Measurements from ENCODE around the gene POU2F1.
"Not testable (repeated sequence)": the region's sequence is repeated elsewhere in the genome, so short reads cannot be mapped to it uniquely, and the experiment has no call there.

Gene POU2F1

DNA sequence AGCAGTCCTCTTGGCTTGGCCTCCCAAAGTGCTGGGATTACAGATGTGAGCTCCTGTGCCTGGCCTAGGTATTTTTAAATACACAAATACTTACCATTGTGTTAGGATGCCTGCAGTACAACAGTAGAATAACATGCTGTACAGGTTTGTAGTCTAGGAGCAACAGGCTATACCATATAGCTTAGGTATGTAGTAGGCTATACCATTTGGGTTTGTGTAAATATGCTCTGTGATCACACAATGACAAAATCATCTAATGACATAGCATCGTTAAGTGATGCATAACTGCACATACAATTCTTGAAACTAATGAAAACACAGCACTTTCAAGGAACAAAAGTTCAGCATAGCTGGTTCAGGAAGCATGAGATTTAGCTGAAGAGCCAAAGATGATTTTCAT lies 12.7 kb downstream of the POU2F1 start:
- no peak overlapping the region for H3K4me3 Mint-ChIP-seq
- H3K27me3 Mint-ChIP-seq = no peaks in the 10 kb centered on the region
- H3K36me3 Mint-ChIP-seq (ENCODE audit: low read depth) = no peaks in the 10 kb centered on the region
- no peaks in the 10 kb centered on the region for H3K9me3 Mint-ChIP-seq
- H3K4me1 Mint-ChIP-seq (ENCODE audit: low read depth) = peaks cover 23% of the 10 kb centered on the region
- H3K27ac Mint-ChIP-seq = no peak overlapping the region

- Mint-ChIP-seq H3K36me3 (ENCODE audit: low read depth) (no peaks in the 10 kb centered on the region), H3K27ac (no peak overlapping the region), H3K4me1 (ENCODE audit: low read depth) (peaks cover 6% of the 10 kb centered on the region), H3K9me3 (no peaks in the 10 kb centered on the region), H3K27me3 (no peaks in the 10 kb centered on the region), H3K4me3 (no peak overlapping the region)
Observed at GRCh38 chr1:167237000-167237399, 16.3 kb downstream of the POU2F1 start.

- Mint-ChIP-seq H3K4me1 (ENCODE audit: low read depth) (peaks cover 6% of the 10 kb centered on the region), H3K9me3 (peaks cover under 1% of the 10 kb centered on the region), H3K27ac (no peak overlapping the region), H3K27me3 (no peaks in the 10 kb centered on the region), H3K36me3 (ENCODE audit: low read depth) (peaks cover 2% of the 10 kb centered on the region), H3K4me3 (no peak overlapping the region)
Observed at GRCh38 chr1:167238713-167239112, 18.0 kb downstream of the POU2F1 start.

GRCh38 chr1:167239257-167239656 lies 18.6 kb downstream of the POU2F1 start:
- Mint-ChIP-seq H3K4me3 (no peak overlapping the region), H3K4me1 (ENCODE audit: low read depth) (peaks cover 10% of the 10 kb centered on the region), H3K27ac (no peak overlapping the region), H3K27me3 (no peaks in the 10 kb centered on the region), H3K9me3 (peaks cover 5% of the 10 kb centered on the region), H3K36me3 (ENCODE audit: low read depth) (peaks cover 7% of the 10 kb centered on the region)

- H3K27me3 Mint-ChIP-seq = no peaks in the 10 kb centered on the region
- H3K9me3 Mint-ChIP-seq = peaks cover 5% of the 10 kb centered on the region
- H3K27ac Mint-ChIP-seq = no peak overlapping the region
Observed at GRCh38 chr1:167244244-167244643, 23.6 kb downstream of the POU2F1 start.

DNA sequence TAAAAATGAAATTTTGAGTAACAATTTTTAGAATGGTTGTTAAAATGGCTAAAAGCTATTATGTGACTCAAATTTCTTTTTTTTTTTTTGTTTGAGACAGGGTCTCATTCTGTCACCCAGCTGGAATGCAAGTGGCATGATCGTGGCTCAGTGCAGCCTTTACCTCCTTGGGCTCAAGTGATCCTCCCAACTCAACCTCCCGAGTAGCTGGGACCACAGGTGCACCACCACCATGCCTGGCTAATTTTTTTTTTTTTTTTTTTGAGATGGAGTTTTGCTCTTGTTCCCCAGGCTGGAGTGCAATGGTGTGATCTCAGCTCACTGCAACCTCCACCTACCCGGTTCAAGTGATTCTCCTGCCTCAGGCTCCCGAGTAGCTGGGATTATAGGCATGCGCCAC lies 24.5 kb downstream of the POU2F1 start:
- H3K4me1 Mint-ChIP-seq (ENCODE audit: low read depth) = peaks cover 37% of the 10 kb centered on the region
- H3K27me3 Mint-ChIP-seq, H3K4me3 Mint-ChIP-seq, H3K9me3 Mint-ChIP-seq, H3K27ac Mint-ChIP-seq: not testable (repeated sequence)
- peaks cover 20% of the 10 kb centered on the region for H3K36me3 Mint-ChIP-seq (ENCODE audit: low read depth)

More at GRCh38 chr1:167244244-167244643, 23.6 kb downstream of the POU2F1 start:
- no peak overlapping the region for H3K4me3 Mint-ChIP-seq
- peaks cover 28% of the 10 kb centered on the region for H3K4me1 Mint-ChIP-seq (ENCODE audit: low read depth)
- H3K36me3 Mint-ChIP-seq (ENCODE audit: low read depth) = peaks cover 16% of the 10 kb centered on the region

- peaks cover 5% of the 10 kb centered on the region for H3K9me3 Mint-ChIP-seq
- H3K4me1 Mint-ChIP-seq (ENCODE audit: low read depth) = peaks cover 40% of the 10 kb centered on the region
- H3K36me3 Mint-ChIP-seq (ENCODE audit: low read depth) = peaks cover 20% of the 10 kb centered on the region
- no peaks in the 10 kb centered on the region for H3K27me3 Mint-ChIP-seq
- no peak overlapping the region for H3K4me3 Mint-ChIP-seq
- no peak overlapping the region for H3K27ac Mint-ChIP-seq
Observed at GRCh38 chr1:167246971-167247370, 26.3 kb downstream of the POU2F1 start.

DNA sequence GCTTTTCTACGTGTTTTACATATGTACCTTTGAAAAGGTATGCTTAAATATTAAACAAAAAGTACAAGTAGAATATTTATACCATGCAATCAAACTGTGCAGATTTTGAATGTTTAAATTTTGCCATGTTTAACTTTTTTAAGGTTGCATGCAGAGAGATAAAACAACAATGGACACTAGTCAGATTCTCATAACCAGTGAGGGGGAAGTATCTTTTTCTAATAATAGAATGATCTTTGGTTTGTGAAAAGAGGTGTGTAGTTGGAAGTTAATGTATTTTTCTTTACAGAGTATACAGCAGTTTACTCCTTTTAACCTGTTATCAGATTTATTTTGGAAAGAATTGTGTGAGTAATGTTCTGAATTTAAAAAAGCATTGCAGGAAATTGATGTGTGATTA lies 27.1 kb downstream of the POU2F1 start:
- Mint-ChIP-seq H3K36me3 (ENCODE audit: low read depth) (peaks cover 20% of the 10 kb centered on the region), H3K4me3 (no peak overlapping the region), H3K27ac (no peak overlapping the region), H3K4me1 (ENCODE audit: low read depth) (peaks cover 43% of the 10 kb centered on the region), H3K9me3 (peaks cover 5% of the 10 kb centered on the region), H3K27me3 (no peaks in the 10 kb centered on the region)

DNA sequence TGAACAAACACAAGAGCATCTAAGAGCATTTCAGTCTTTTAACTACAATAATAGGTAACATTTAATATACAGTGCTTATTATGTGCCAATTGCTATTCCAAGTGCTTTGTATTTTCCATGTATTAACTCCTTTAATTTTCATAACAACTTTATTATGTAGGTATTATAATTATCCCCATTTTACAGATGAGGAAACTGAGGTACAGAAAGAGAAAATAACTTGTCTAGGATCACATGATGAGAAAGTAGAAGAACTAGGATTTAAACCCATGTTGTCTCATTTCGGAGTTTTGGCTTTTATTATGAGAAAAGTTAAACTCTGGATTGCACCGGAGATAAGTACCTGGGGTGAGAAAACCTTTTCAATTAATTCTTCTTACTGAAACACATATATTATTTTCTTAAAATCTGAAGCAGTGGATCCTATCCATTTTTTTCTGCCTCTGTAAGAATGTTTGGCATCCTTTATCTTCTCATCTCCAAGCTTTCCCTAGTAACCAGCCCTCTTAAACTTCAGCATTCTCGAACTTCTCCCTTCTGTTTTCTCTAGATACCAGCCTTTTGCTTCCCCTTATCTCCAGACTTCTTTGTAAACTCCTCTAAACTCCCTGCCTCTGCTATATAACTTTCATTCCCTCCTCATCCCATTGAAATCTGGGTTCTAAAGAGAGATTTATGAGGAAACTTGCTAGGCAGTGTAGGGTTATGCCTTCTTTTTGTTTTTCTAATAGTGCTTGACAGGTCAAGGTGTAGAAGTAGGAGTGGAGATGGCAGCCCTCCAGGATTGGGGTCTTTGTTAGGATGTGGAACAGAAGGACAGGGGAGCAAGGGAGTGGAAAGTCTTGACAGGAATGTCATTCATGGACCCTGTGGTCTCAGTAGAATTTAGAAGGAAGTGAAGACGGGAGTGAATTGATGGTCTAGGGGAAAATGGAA lies 28.3 kb downstream of the POU2F1 start:
- H3K4me1 Mint-ChIP-seq (ENCODE audit: low read depth) = peaks cover 47% of the 10 kb centered on the region

GRCh38 chr1:167249702-167250101 lies 29.0 kb downstream of the POU2F1 start:
- no peaks in the 10 kb centered on the region for H3K9me3 Mint-ChIP-seq
- peak overlapping the region; percentile 69 for H3K27ac Mint-ChIP-seq
- no peak overlapping the region for H3K4me3 Mint-ChIP-seq
- H3K27me3 Mint-ChIP-seq = no peaks in the 10 kb centered on the region
- peaks cover 49% of the 10 kb centered on the region for H3K4me1 Mint-ChIP-seq (ENCODE audit: low read depth)
- peaks cover 10% of the 10 kb centered on the region for H3K36me3 Mint-ChIP-seq (ENCODE audit: low read depth)

More for the DNA sequence above, 28.3 kb downstream of the POU2F1 start:
- H3K27ac Mint-ChIP-seq = peak overlapping the region; percentile 69
- peaks cover 15% of the 10 kb centered on the region for H3K36me3 Mint-ChIP-seq (ENCODE audit: low read depth)
- no peak overlapping the region for H3K4me3 Mint-ChIP-seq
- no peaks in the 10 kb centered on the region for H3K27me3 Mint-ChIP-seq
- peaks cover 2% of the 10 kb centered on the region for H3K9me3 Mint-ChIP-seq

DNA sequence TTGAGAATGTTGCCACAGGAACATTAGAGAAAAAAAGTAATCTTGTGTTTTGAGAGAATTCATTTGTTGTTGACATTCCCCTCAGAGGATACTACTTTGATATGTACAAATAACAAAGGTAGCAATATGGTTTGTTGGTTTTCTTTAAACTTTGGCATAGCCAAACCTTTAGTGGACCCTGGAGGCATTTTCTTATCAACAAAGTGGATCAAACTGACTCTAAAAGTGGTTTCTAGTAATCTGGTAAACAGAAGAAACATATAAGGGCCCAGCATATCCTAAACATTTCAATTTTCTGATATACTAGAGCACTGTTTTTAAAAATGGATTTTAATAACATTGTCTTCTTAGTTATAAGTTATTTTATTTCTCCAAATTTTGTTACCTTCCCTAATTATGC lies 29.8 kb downstream of the POU2F1 start:
- Mint-ChIP-seq H3K9me3 (no peaks in the 10 kb centered on the region), H3K27ac (no peak overlapping the region), H3K36me3 (ENCODE audit: low read depth) (peaks cover 11% of the 10 kb centered on the region), H3K4me3 (no peak overlapping the region), H3K27me3 (no peaks in the 10 kb centered on the region), H3K4me1 (ENCODE audit: low read depth) (peaks cover 49% of the 10 kb centered on the region)

- Mint-ChIP-seq H3K27me3 (no peaks in the 10 kb centered on the region), H3K36me3 (ENCODE audit: low read depth) (peaks cover 17% of the 10 kb centered on the region), H3K4me1 (ENCODE audit: low read depth) (peaks cover 57% of the 10 kb centered on the region)
Observed at GRCh38 chr1:167251472-167251871, 30.8 kb downstream of the POU2F1 start.

GRCh38 chr1:167252986-167253385 lies 32.3 kb downstream of the POU2F1 start:
- H3K9me3 Mint-ChIP-seq = no peaks in the 10 kb centered on the region

More at GRCh38 chr1:167251472-167251871, 30.8 kb downstream of the POU2F1 start:
- no peak overlapping the region for H3K27ac Mint-ChIP-seq
- H3K9me3 Mint-ChIP-seq = no peaks in the 10 kb centered on the region
- no peak overlapping the region for H3K4me3 Mint-ChIP-seq

DNA sequence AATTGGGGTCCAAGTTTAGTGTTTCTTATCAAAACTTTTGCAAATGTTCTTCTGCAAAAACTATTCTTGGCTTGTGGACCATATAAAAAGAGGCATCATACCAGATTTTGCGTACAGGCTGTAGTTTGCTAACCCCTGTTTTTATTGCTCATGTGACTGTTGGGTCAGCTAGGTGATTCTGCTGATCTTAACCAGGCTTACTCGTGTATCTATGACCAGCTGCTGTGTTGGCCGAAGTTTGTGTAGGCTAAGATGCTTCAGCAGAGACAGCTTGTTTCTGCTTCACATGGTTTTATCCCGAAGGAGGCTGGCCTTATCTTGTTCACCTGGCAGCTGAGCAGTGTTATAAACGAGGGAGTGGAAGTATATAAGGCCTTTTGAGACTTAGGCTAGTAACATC lies 38.2 kb downstream of the POU2F1 start:
- H3K4me1 Mint-ChIP-seq (ENCODE audit: low read depth) = peaks cover 32% of the 10 kb centered on the region
- H3K27ac Mint-ChIP-seq = no peak overlapping the region
- H3K27me3 Mint-ChIP-seq = no peaks in the 10 kb centered on the region
- H3K4me3 Mint-ChIP-seq = no peak overlapping the region
- H3K36me3 Mint-ChIP-seq (ENCODE audit: low read depth) = peaks cover 9% of the 10 kb centered on the region
- peaks cover 3% of the 10 kb centered on the region for H3K9me3 Mint-ChIP-seq

More at GRCh38 chr1:167252986-167253385, 32.3 kb downstream of the POU2F1 start:
- H3K27me3 Mint-ChIP-seq = no peaks in the 10 kb centered on the region
- peaks cover 13% of the 10 kb centered on the region for H3K36me3 Mint-ChIP-seq (ENCODE audit: low read depth)
- peaks cover 48% of the 10 kb centered on the region for H3K4me1 Mint-ChIP-seq (ENCODE audit: low read depth)
- H3K4me3 Mint-ChIP-seq = no peak overlapping the region
- no peak overlapping the region for H3K27ac Mint-ChIP-seq

DNA sequence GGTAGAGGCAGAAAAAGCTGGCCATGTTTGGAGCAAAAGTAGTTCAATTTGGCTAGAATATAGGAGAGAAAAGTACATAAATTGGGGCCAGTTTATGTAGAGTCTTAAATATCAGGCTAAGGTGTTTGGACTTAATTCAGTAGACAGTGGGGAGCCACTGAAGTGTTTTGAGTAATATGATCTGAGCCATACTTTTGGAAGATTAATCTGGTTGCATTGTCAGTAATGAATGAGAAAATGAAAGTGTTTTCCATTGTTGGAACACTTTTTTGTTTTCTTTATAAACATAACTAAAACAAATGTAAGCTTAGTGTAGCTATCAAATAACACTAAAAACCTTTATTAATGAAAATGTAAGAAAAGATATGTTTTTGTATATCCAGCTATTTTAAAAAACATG lies 42.1 kb downstream of the POU2F1 start:
- Mint-ChIP-seq H3K36me3 (ENCODE audit: low read depth) (no peaks in the 10 kb centered on the region), H3K27ac (no peak overlapping the region), H3K27me3 (no peaks in the 10 kb centered on the region), H3K9me3 (peaks cover 3% of the 10 kb centered on the region), H3K4me3 (no peak overlapping the region), H3K4me1 (ENCODE audit: low read depth) (peaks cover 24% of the 10 kb centered on the region)
